WI38 (cell line): ENCODE measurements around the gene NISCH.

ENCODE experiments used
- H3K4me3 ChIP-seq: 2 replicates; pipeline ENCODE4 v1.5.1; 2011; ENCODE audit warnings: low read depth, mild to moderate bottlenecking, control low read depth, low read length
- CTCF ChIP-seq: IDR thresholded peaks from 2 replicates; pipeline ENCODE4 v1.5.1; 2012; ENCODE audit warnings: low read depth, mild to moderate bottlenecking, control low read depth, low read length

NISCH gene

GRCh38 chr3:52494886-52495495 is 39.6 kb downstream of the NISCH start, which contains the start of gene STAB1:
Gene STAB1, plus strand, starts transcription at chr3:52495338. Its CDS starts 76 bp downstream, at chr3:52495414.
- H3K4me3 ChIP-seq: no peak within 1 kb of the TSS

DNA sequence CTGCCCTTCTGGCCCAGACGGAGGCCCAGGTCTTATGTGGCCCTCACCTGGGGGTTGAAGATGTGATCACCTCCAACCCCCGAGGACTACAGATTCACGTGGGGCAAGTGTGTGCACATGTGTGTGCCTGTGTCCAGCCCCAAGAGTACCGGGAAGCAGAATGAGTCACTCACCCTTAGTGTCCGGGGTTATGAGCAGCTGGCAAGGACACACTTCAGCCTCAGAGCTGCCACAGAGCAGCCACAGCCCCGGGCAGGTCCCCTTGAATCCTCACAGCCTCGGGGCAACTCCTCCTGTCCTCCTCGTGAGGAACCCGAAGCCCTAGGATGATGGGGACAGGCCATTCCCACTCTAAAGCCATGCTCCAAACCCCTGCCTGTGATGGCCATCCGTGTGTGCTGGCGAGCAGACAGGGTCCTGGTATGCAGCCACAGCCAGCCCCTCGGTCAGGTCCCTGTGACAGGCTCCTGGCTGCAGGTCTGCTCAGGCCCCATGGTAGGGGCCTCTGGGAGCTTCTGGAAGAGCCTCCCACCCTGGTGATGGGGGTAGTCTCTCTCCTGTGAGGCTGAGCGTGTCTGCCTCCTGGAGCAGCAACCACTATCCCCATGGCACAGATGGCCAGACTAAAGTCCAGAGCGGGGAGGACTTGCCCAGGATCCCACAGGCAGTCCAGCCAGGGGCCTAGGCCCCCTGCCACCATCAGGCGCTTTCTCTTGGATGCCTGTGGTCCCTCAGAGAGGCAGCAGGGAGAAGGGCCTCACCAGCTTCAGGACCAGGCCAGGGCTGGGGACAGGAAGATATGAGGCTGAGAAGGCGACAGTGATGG is 40.6 kb downstream of the NISCH start:
- TF ChIP-seq CTCF: no peak
- H3K4me3 ChIP-seq: no peak overlapping the region

More at GRCh38 chr3:52494886-52495495, 39.6 kb downstream of the NISCH start, which contains the start of gene STAB1:
- TF ChIP-seq CTCF: no peak

DNA sequence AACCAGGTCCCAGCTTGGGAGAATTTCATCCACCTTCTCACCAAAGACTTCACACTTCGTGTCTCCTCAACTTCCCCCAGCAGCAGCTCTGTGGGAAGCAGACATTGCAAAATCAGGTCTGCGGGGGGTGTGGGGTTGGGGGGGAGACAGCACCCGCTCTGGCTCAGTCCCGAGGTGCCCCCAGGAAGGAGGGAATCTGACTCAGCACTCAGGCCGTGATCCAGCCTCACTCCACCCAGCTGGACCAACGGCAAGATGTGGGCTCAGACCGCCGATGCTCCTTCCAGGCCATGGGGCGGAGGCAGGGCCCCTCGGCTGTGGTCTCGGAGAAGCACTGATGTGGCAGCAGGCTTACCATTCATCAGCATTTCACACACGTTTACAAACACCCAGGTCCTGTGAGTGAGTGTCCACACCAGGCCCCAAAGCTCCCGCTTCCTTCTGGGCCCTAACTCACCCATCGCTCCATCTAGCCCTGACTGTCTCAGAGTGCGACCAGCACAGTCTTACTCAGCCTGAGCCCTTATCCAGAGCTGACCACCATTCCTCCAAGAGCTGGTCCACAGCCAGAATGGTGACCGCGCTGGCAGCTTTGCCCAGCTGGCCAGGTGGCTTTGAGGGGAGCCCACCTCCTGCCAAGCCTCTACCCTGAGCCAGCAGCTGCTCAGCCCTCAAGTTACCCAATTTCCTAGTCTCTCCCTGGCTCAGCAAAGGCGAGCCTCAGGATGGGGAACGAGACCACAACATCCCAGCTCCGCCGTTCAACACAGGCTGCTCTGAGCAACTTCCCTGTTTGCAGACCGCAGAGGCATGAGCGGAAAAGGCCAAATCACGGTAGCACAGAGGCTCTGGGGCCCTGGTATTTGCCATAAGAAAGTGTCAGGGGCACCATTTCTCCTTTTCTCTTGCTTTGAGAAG is 43.0 kb downstream of the NISCH start:
- no peak overlapping the region for H3K4me3 ChIP-seq
- TF ChIP-seq CTCF: no peak

DNA sequence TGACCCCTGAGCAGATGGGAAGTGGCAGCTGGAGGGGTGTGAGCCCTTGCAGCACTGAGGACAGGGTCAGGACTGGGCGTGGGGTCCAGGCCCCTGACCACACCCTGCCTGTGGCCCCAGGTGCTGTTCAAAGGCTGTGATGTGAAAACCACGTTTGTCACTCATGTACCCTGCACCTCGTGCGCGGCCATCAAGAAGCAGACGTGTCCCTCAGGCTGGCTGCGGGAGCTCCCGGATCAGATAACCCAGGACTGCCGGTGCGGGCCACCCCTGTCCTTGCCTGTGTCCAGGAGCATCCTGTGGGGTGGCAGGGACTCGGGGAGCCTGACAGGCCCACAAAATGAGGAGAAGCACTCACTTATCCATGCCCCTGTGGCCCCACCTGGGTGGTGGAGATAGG is 45.6 kb downstream of the NISCH start:
- H3K4me3 ChIP-seq: no peak overlapping the region
- no peak for TF ChIP-seq CTCF

DNA sequence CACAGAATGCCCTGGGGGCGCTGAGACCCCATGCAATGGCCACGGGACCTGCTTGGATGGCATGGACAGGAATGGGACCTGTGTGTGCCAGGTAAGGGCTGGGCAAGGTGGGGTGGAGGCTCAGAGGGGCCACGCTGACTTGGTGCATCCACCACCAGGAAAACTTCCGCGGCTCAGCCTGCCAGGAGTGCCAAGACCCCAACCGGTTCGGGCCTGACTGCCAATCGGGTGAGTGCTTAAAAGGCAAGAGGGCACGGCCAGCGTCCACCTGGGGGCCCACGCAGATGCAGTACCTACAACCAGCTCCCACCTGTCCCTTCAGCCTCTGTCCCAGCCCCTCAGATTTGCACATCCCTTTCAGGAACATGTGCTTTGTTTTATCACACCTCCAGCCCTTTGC is 46.6 kb downstream of the NISCH start:
- no peak for TF ChIP-seq CTCF
- no peak overlapping the region for H3K4me3 ChIP-seq

- TF ChIP-seq CTCF: no peak
- H3K4me3 ChIP-seq: no peak overlapping the region
Observed at GRCh38 chr3:52502808-52503350, 47.5 kb downstream of the NISCH start.
